MM.1S (cell line): ENCODE measurements around the gene SNX24.

Experiments used
- DNase-seq: peaks from one replicate; pipeline ENCODE4 v3.0.0-alpha.2; 2015
- H2AFZ ChIP-seq: fragments of 300-600 bp; sonication (generic); 2 replicates; pipeline ENCODE4 v1.6.0; 2016; ENCODE audit warnings: antibody characterized with exemption, low read length
- H3F3A ChIP-seq: fragments of 300-600 bp; sonication (generic); 2 replicates; pipeline ENCODE4 v1.6.1; 2016; ENCODE audit warnings: mild to moderate bottlenecking, antibody characterized with exemption, low read length, moderate library complexity, mixed read lengths; ENCODE audit not compliant: insufficient read depth
- H3K27ac ChIP-seq: fragments of 300-600 bp; sonication (generic); 2 replicates; pipeline ENCODE4 v1.5.1; 2016; ENCODE audit warnings: mild to moderate bottlenecking, low read length
- H3K27me3 ChIP-seq: fragments of 300-600 bp; sonication (generic); replicated peaks from 2 replicates; pipeline ENCODE4 v1.6.0; 2016; ENCODE audit warnings: low read length; ENCODE audit not compliant: insufficient read depth
- H3K36me3 ChIP-seq: fragments of 300-600 bp; sonication (generic); replicated peaks from 2 replicates; pipeline ENCODE4 v1.6.1; 2016; ENCODE audit warnings: mild to moderate bottlenecking, low read length, mixed read lengths; ENCODE audit not compliant: insufficient read depth
- H3K4me1 ChIP-seq: fragments of 300-600 bp; sonication (generic); 2 replicates; pipeline ENCODE4 v1.6.1; 2016; ENCODE audit warnings: low read length, mixed read lengths
- H3K4me2 ChIP-seq: fragments of 300-600 bp; sonication (generic); 2 replicates; pipeline ENCODE4 v1.6.0; 2016; ENCODE audit warnings: low read depth, low read length
- H3K4me3 ChIP-seq: fragments of 300-600 bp; sonication (generic); 2 replicates; pipeline ENCODE4 v1.5.1; 2016; ENCODE audit warnings: low read length, mixed read lengths
- H3K79me2 ChIP-seq: fragments of 300-600 bp; sonication (generic); 2 replicates; pipeline ENCODE4 v1.6.1; 2016; ENCODE audit warnings: mixed run types, low read length, mixed read lengths
- H3K9ac ChIP-seq: fragments of 300-600 bp; sonication (generic); 2 replicates; pipeline ENCODE4 v1.6.1; 2016; ENCODE audit warnings: low read length, mixed read lengths
- H3K9me2 ChIP-seq: fragments of 300-600 bp; sonication (generic); replicated peaks from 2 replicates; pipeline ENCODE4 v1.6.1; 2016; ENCODE audit warnings: mild to moderate bottlenecking, low read length, mixed read lengths; ENCODE audit not compliant: insufficient read depth
- H3K9me3 ChIP-seq: fragments of 300-600 bp; sonication (generic); replicated peaks from 2 replicates; pipeline ENCODE4 v1.6.1; 2016; ENCODE audit warnings: mild to moderate bottlenecking, low read length, mixed read lengths; ENCODE audit not compliant: insufficient read depth
- H4K20me1 ChIP-seq: fragments of 300-600 bp; sonication (generic); 2 replicates; pipeline ENCODE4 v1.6.1; 2016; ENCODE audit warnings: mild to moderate bottlenecking, low read length, moderate library complexity, mixed read lengths; ENCODE audit not compliant: insufficient read depth
- CTCF ChIP-seq: fragments of 300-600 bp; sonication (generic); IDR thresholded peaks from 2 replicates; pipeline ENCODE4 v1.5.1; 2016; ENCODE audit warnings: antibody characterized with exemption, low read length, mixed read lengths
- EZH2 ChIP-seq: fragments of 300-600 bp; sonication (generic); optimal IDR thresholded peaks from 2 replicates; pipeline ENCODE3; 2017; ENCODE audit warnings: low read depth, mild to moderate bottlenecking, antibody characterized with exemption, low read length, mixed read lengths
- EZH2phosphoT487 ChIP-seq: fragments of 300-600 bp; sonication (generic); IDR thresholded peaks from 2 replicates; pipeline ENCODE4 v1.6.1; 2018; ENCODE audit warnings: antibody characterized with exemption, low read length

SNX24 gene

GRCh38 chr5:122870219-122870856 lies 24.9 kb downstream of the SNX24 start:
- no peaks in the 10 kb centered on the region for H3K27me3 ChIP-seq
- H2AFZ ChIP-seq = no peak overlapping the region
- no peak overlapping the region for H3K9ac ChIP-seq
- H3K9me3 ChIP-seq = no peaks in the 10 kb centered on the region
- no peak overlapping the region for H3K4me3 ChIP-seq
- H3K4me2 ChIP-seq = no peak overlapping the region
- H3F3A ChIP-seq = no peaks in the 10 kb centered on the region
- TF ChIP-seq CTCF (no peak), EZH2 (no peak), EZH2phosphoT487 (no peak)
- H3K36me3 ChIP-seq = no peaks in the 10 kb centered on the region
- H4K20me1 ChIP-seq = no peaks in the 10 kb centered on the region
- no peaks in the 10 kb centered on the region for H3K9me2 ChIP-seq
- no peak overlapping the region for H3K27ac ChIP-seq
- no peak for DNase-seq
- H3K4me1 ChIP-seq = no peaks in the 10 kb centered on the region
- H3K79me2 ChIP-seq = no peaks in the 10 kb centered on the region

DNA sequence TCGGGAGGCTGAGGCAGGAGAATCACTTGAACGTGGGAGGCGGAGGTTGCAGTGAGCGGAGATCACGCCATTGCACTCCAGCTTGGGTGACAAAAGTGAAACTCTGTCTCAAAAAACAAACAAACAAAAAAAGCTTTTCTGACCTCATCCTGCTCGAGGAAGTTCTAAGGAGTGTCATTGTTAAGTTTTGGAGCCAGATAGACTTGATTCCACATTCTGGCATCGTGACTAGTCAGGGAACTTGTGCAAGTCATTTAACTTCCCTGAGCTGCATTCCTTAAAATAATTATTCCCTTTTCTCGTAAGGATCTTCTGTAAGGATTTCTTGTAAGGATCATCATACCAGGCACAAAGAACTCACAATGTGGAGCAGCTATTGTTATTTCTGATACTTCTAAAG lies 26.2 kb downstream of the SNX24 start:
- no peak overlapping the region for H2AFZ ChIP-seq
- H3K36me3 ChIP-seq = no peaks in the 10 kb centered on the region
- no peaks in the 10 kb centered on the region for H3F3A ChIP-seq
- no peaks in the 10 kb centered on the region for H3K9me2 ChIP-seq
- no peak overlapping the region for H3K4me2 ChIP-seq
- H3K9ac ChIP-seq = no peak overlapping the region
- no peaks in the 10 kb centered on the region for H3K9me3 ChIP-seq
- no peaks in the 10 kb centered on the region for H4K20me1 ChIP-seq
- H3K27me3 ChIP-seq = no peaks in the 10 kb centered on the region
- no peaks in the 10 kb centered on the region for H3K4me1 ChIP-seq
- no peak for DNase-seq
- no peak overlapping the region for H3K4me3 ChIP-seq
- no peak overlapping the region for H3K27ac ChIP-seq
- no peaks in the 10 kb centered on the region for H3K79me2 ChIP-seq
- TF ChIP-seq EZH2 = no peak
- no peak for TF ChIP-seq EZH2phosphoT487
- TF ChIP-seq CTCF = no peak

GRCh38 chr5:122874179-122874875 lies 28.9 kb downstream of the SNX24 start:
- Histone ChIP-seq H2AFZ (no peak overlapping the region), H3K27ac (no peak overlapping the region), H3K4me3 (no peak overlapping the region), H4K20me1 (no peaks in the 10 kb centered on the region), H3K9me3 (no peaks in the 10 kb centered on the region), H3K27me3 (no peaks in the 10 kb centered on the region), H3K79me2 (no peaks in the 10 kb centered on the region), H3K36me3 (no peaks in the 10 kb centered on the region), H3K4me1 (0 out of 2 replicates have a peak, but pooled peaks cover 3% of the 10 kb centered on the region), H3K4me2 (no peak overlapping the region), H3K9me2 (no peaks in the 10 kb centered on the region), H3F3A (no peaks in the 10 kb centered on the region), H3K9ac (no peak overlapping the region)
- DNase-seq = no peak
- TF ChIP-seq EZH2 (no peak), CTCF (no peak), EZH2phosphoT487 (no peak)
